Measurements from ENCODE around the gene P2RX3. TPM values are rescaled to one million over a fixed set of nuclear protein-coding genes. Genes with fewer than 3 reads are reported as not detected.

P2RX3 gene
- total RNA-seq, 1 experiment from 2014 or later, result 0.15 TPM

DNA sequence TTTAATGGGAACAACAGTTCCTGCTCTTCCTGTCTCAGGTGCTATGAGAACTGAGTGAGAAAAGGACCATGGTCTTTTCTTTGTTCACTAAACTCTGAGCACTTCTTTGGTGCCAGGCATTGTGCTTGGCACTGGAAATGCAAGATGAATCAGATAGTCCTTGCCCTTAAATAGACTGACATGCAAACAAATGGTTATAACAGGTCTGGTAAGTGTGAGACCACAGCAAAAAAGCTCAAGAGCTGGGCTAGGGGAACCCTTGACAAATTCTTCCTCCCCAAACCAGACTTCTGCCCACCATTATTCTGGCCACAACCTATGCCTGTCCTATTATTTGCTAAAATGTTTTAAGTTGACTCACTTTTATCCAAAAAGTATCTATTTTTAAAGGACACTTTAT is 83.7 kb downstream of the P2RX3 start:
- Mint-ChIP-seq H3K4me3 (no peak overlapping the region), H3K27me3 (ENCODE audit: low read depth) (peaks cover 12% of the 10 kb centered on the region), H3K27ac (no peak overlapping the region), H3K9me3 (no peaks in the 10 kb centered on the region), H3K36me3 (ENCODE audit: insufficient read depth in 1 of 3, low read depth in 3 of 3) (peaks cover 19 to 36% (median 35%) of the 10 kb centered on the region in 3 experiments), H3K4me1 (peaks cover 15 to 24% of the 10 kb centered on the region in 2 experiments)
- H3K4me2 ChIP-seq (ENCODE audit: insufficient read depth, insufficient read length, low read length), result no peak overlapping the region
- no peak overlapping the region for H2BK15ac ChIP-seq (ENCODE audit: low read depth, low read length)
- H3K27me3 ChIP-seq (ENCODE audit: insufficient read depth, low read length), result no peaks in the 10 kb centered on the region
- no peak overlapping the region for H3K56ac ChIP-seq (ENCODE audit: insufficient read length, low read depth, low read length)
- no peak overlapping the region for H2BK20ac ChIP-seq (ENCODE audit: low read depth, low read length, poor library complexity, severe bottlenecking)
- no peak overlapping the region for H4K91ac ChIP-seq (ENCODE audit: insufficient read length, low read depth, low read length)
- no peak for DNase-seq
- no peak overlapping the region for H4K8ac ChIP-seq (replicated peaks; ENCODE audit: insufficient read length, low read depth, low read length)
- peaks cover 5% of the 10 kb centered on the region for H3K23me2 ChIP-seq (ENCODE audit: insufficient read length, low read depth, low read length, poor library complexity, severe bottlenecking)
- H3K4ac ChIP-seq (ENCODE audit: low read depth, low read length), result no peak overlapping the region
- no peaks in the 10 kb centered on the region for H3K79me2 ChIP-seq (ENCODE audit: insufficient read depth, low read length)
- no peak overlapping the region for H2BK12ac ChIP-seq (ENCODE audit: insufficient read length, low read depth, low read length)
- H3K18ac ChIP-seq (ENCODE audit: insufficient read length, low read depth, low read length), result no peak overlapping the region
- TF ChIP-seq, protein P1, sequence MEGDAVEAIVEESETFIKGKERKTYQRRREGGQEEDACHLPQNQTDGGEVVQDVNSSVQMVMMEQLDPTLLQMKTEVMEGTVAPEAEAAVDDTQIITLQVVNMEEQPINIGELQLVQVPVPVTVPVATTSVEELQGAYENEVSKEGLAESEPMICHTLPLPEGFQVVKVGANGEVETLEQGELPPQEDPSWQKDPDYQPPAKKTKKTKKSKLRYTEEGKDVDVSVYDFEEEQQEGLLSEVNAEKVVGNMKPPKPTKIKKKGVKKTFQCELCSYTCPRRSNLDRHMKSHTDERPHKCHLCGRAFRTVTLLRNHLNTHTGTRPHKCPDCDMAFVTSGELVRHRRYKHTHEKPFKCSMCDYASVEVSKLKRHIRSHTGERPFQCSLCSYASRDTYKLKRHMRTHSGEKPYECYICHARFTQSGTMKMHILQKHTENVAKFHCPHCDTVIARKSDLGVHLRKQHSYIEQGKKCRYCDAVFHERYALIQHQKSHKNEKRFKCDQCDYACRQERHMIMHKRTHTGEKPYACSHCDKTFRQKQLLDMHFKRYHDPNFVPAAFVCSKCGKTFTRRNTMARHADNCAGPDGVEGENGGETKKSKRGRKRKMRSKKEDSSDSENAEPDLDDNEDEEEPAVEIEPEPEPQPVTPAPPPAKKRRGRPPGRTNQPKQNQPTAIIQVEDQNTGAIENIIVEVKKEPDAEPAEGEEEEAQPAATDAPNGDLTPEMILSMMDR (conservative IDR thresholded peaks at IDR 0.05), result no peak
- no peak overlapping the region for H3K27ac ChIP-seq (ENCODE audit: insufficient read length, low read depth, low read length)
- no peak overlapping the region for H3K23ac ChIP-seq (ENCODE audit: insufficient read length, low read depth, low read length)
- H2AK5ac ChIP-seq (ENCODE audit: insufficient read length, low read length), result no peak overlapping the region
- no peak overlapping the region for H2BK5ac ChIP-seq (ENCODE audit: insufficient read length, low read length)
- H2BK120ac ChIP-seq (ENCODE audit: low read depth, low read length, poor library complexity, severe bottlenecking), result no peak overlapping the region
- H3K4me1 ChIP-seq (ENCODE audit: insufficient read depth, low read length), result no peaks in the 10 kb centered on the region
- no peak overlapping the region for H2AFZ ChIP-seq (ENCODE audit: low read length)
- no peak overlapping the region for H3K14ac ChIP-seq (ENCODE audit: insufficient read depth, low read length)
- H3K79me1 ChIP-seq (ENCODE audit: insufficient read depth, low read depth, low read length, poor library complexity, severe bottlenecking), result no peaks in the 10 kb centered on the region
- no peaks in the 10 kb centered on the region for H3K9me3 ChIP-seq (ENCODE audit: control insufficient read depth, low read depth, low read length)
- no peak overlapping the region for H3T11ph ChIP-seq (ENCODE audit: low read length)
- no peak overlapping the region for H4K5ac ChIP-seq (ENCODE audit: insufficient read length, low read depth, low read length)
- no peak overlapping the region for H3K9ac ChIP-seq (ENCODE audit: extremely low read depth, insufficient read length, low read length)
- no peaks in the 10 kb centered on the region for H4K20me1 ChIP-seq (ENCODE audit: control insufficient read depth, insufficient read depth, insufficient read length)

Other genes with a start within 250 kb of the P2RX3 start
- gene LRRC55, start 156.4 kb upstream of the P2RX3 start, total RNA-seq (2021), result 0.90 and 1.0 TPM in 2 replicates
- 0.37 and 0.39 TPM in 2 replicates for gene APLNR, start 101.1 kb upstream of the P2RX3 start, total RNA-seq (2021)
- 130 and 140 TPM in 2 replicates for gene TNKS1BP1, start 13.4 kb upstream of the P2RX3 start, total RNA-seq (2021)
- 202 and 205 TPM in 2 replicates for gene SSRP1, start 2.5 kb upstream of the P2RX3 start, total RNA-seq (2021)
- gene PRG3, start 42.8 kb downstream of the P2RX3 start, total RNA-seq (2021), result not detected in 2 replicates
- gene PRG2, start 52.3 kb downstream of the P2RX3 start, total RNA-seq (2021), result 0.31 TPM in 1 of 2 replicates, not detected in the other
- 21.4 and 21.9 TPM in 2 replicates for gene SLC43A3, start 88.8 kb downstream of the P2RX3 start, total RNA-seq (2021)
- gene RTN4RL2, start 122.2 kb downstream of the P2RX3 start, total RNA-seq (2021), result 7.0 and 7.1 TPM in 2 replicates
- gene SLC43A1, start 177.3 kb downstream of the P2RX3 start, total RNA-seq (2021), result 16.3 and 17.0 TPM in 2 replicates
- 126 and 130 TPM in 2 replicates for gene TIMM10, start 192.4 kb downstream of the P2RX3 start, total RNA-seq (2021)
- gene SMTNL1, start 199.2 kb downstream of the P2RX3 start, total RNA-seq (2021), result 0.18 TPM in 1 of 2 replicates, not detected in the other
- gene UBE2L6, start 229.3 kb downstream of the P2RX3 start, total RNA-seq (2021), result 38.2 and 38.9 TPM in 2 replicates

Measured in H9 (cell line).